SJSA1 (cell line): ENCODE data around the gene KCTD4. TPM values are rescaled to one million over a fixed set of nuclear protein-coding genes. Genes with fewer than 3 reads are reported as not detected.
"Not testable (repeated sequence)": the region's sequence is repeated elsewhere in the genome, so short reads cannot be mapped to it uniquely, and the experiment has no call there.

ENCODE experiments used
- DNase-seq, 2 experiments: peaks; one replicate each; pipeline ENCODE4 v3.0.0-alpha.2; 2015 to 2020; ENCODE audit warnings: low spot score in 2 of 2, low read depth in 1 of 2
- H3K27ac ChIP-seq: fragments of 250-450 bp; sonication (Bioruptor Pico); 2 replicates; pipeline ENCODE4 v1.5.1; 2020; ENCODE audit warnings: mild to moderate bottlenecking, moderate library complexity
- H3K27me3 ChIP-seq: fragments of 250-450 bp; sonication (Bioruptor Pico); replicated peaks from 2 replicates; pipeline ENCODE4 v1.5.1; 2020; ENCODE audit warnings: mild to moderate bottlenecking, moderate library complexity
- H3K36me3 ChIP-seq: fragments of 250-450 bp; sonication (Bioruptor Pico); 2 replicates; pipeline ENCODE4 v1.5.1; 2020; ENCODE audit warnings: mild to moderate bottlenecking
- H3K4me1 ChIP-seq: fragments of 250-450 bp; sonication (Bioruptor Pico); replicated peaks from 2 replicates; pipeline ENCODE4 v1.6.1; 2021; ENCODE audit warnings: mild to moderate bottlenecking
- H3K4me3 ChIP-seq: fragments of 250-450 bp; sonication (Bioruptor Pico); 2 replicates; pipeline ENCODE4 v1.5.1; 2020; ENCODE audit warnings: mild to moderate bottlenecking
- H3K9me3 ChIP-seq: fragments of 250-450 bp; sonication (Bioruptor Pico); replicated peaks from 2 replicates; pipeline ENCODE4 v1.5.1; 2020; ENCODE audit warnings: mild to moderate bottlenecking
- total RNA-seq: library from RNA; depleted of rRNA; stranded (reverse); fragments of >200 nt; shearing (Covaris generic); gene quantifications from 2 replicates; pipeline ENCODE4 v1.2.3, GENCODE V29; 2014

The KCTD4 gene
- total RNA-seq, 1 experiment from 2014 or later: 0.08 TPM

GRCh38 chr13:45205124-45205523, 4.3 kb upstream of the KCTD4 start:
- H3K27me3 ChIP-seq: no peaks in the 10 kb centered on the region
- H3K9me3 ChIP-seq: no peaks in the 10 kb centered on the region
- no peak for DNase-seq
- H3K4me3 ChIP-seq: no peak overlapping the region
- H3K36me3 ChIP-seq: peaks cover 11% of the 10 kb centered on the region
- peak overlapping the region; percentile 78 for H3K27ac ChIP-seq
- H3K4me1 ChIP-seq: peaks cover 39% of the 10 kb centered on the region

GRCh38 chr13:45199711-45200110, 1.1 kb downstream of the KCTD4 start:
- Histone ChIP-seq H3K27ac (no peak overlapping the region), H3K9me3 (no peaks in the 10 kb centered on the region), H3K4me1 (peaks cover 18% of the 10 kb centered on the region), H3K36me3 (no peaks in the 10 kb centered on the region), H3K4me3 (no peak overlapping the region), H3K27me3 (no peaks in the 10 kb centered on the region)
- DNase-seq: no peak

- no peak overlapping the region for H3K27ac ChIP-seq
These were observed 1.9 kb downstream of the KCTD4 start for GRCh38 chr13:45198924-45199323.

GRCh38 chr13:45198041-45198440, 2.8 kb downstream of the KCTD4 start:
- no peak overlapping the region for H3K4me3 ChIP-seq
- H3K36me3 ChIP-seq: no peaks in the 10 kb centered on the region
- H3K27ac ChIP-seq: no peak overlapping the region
- no peaks in the 10 kb centered on the region for H3K9me3 ChIP-seq
- no peak for DNase-seq
- no peaks in the 10 kb centered on the region for H3K27me3 ChIP-seq
- peaks cover 17% of the 10 kb centered on the region for H3K4me1 ChIP-seq

More at GRCh38 chr13:45198924-45199323, 1.9 kb downstream of the KCTD4 start:
- H3K27me3 ChIP-seq: no peaks in the 10 kb centered on the region
- no peak for DNase-seq
- H3K36me3 ChIP-seq: no peaks in the 10 kb centered on the region
- H3K4me1 ChIP-seq: peaks cover 17% of the 10 kb centered on the region
- no peaks in the 10 kb centered on the region for H3K9me3 ChIP-seq
- no peak overlapping the region for H3K4me3 ChIP-seq

- no peaks in the 10 kb centered on the region for H3K36me3 ChIP-seq
- no peak overlapping the region for H3K4me3 ChIP-seq
- peaks cover 17% of the 10 kb centered on the region for H3K4me1 ChIP-seq
- H3K27ac ChIP-seq: no peak overlapping the region
- DNase-seq: no peak
- no peaks in the 10 kb centered on the region for H3K9me3 ChIP-seq
- no peaks in the 10 kb centered on the region for H3K27me3 ChIP-seq
These were observed 4.2 kb downstream of the KCTD4 start for GRCh38 chr13:45196622-45197021.

GRCh38 chr13:45196096-45196495, 4.7 kb downstream of the KCTD4 start:
- DNase-seq: no peak
- Histone ChIP-seq H3K4me1 (peaks cover 17% of the 10 kb centered on the region), H3K9me3 (no peaks in the 10 kb centered on the region), H3K27ac (0 out of 2 replicates have a peak overlapping the region, but pooled peaks have one; percentile 13), H3K36me3 (no peaks in the 10 kb centered on the region), H3K27me3 (no peaks in the 10 kb centered on the region), H3K4me3 (no peak overlapping the region)

GRCh38 chr13:45195421-45195820, 5.4 kb downstream of the KCTD4 start:
- no peaks in the 10 kb centered on the region for H3K36me3 ChIP-seq
- H3K27me3 ChIP-seq: no peaks in the 10 kb centered on the region
- H3K9me3 ChIP-seq: no peaks in the 10 kb centered on the region
- H3K27ac ChIP-seq: peak overlapping the region; percentile 13; the same call in 1 of the 2 replicates
- DNase-seq: no peak
- peaks cover 17% of the 10 kb centered on the region for H3K4me1 ChIP-seq
- H3K4me3 ChIP-seq: no peak overlapping the region

GRCh38 chr13:45194081-45194939, 6.5 kb downstream of the KCTD4 start:
- Histone ChIP-seq H3K9me3 (no peaks in the 10 kb centered on the region), H3K4me1 (peaks cover 23% of the 10 kb centered on the region), H3K27me3 (no peaks in the 10 kb centered on the region), H3K27ac (no peak overlapping the region), H3K4me3 (no peak overlapping the region), H3K36me3 (no peaks in the 10 kb centered on the region)
- no peak for DNase-seq

- no peak overlapping the region for H3K4me3 ChIP-seq
- DNase-seq: no peak
- H3K4me1 ChIP-seq: peaks cover 26% of the 10 kb centered on the region
- H3K27me3 ChIP-seq: no peaks in the 10 kb centered on the region
- no peaks in the 10 kb centered on the region for H3K9me3 ChIP-seq
- no peak overlapping the region for H3K27ac ChIP-seq
- no peaks in the 10 kb centered on the region for H3K36me3 ChIP-seq
These were observed 9.0 kb downstream of the KCTD4 start for GRCh38 chr13:45191874-45192273.

GRCh38 chr13:45189511-45189910, 11.3 kb downstream of the KCTD4 start:
- not testable (repeated sequence) for H3K4me1 ChIP-seq, H3K4me3 ChIP-seq, H3K9me3 ChIP-seq, H3K27me3 ChIP-seq, H3K36me3 ChIP-seq
- peak; percentile 52 to 57 for DNase-seq
- H3K27ac ChIP-seq: peak overlapping the region; percentile 55

GRCh38 chr13:45189077-45189476, 11.8 kb downstream of the KCTD4 start:
- not testable (repeated sequence) for H3K4me1 ChIP-seq, H3K9me3 ChIP-seq, H3K4me3 ChIP-seq, H3K27me3 ChIP-seq, DNase-seq, H3K36me3 ChIP-seq
- H3K27ac ChIP-seq: peak overlapping the region; percentile 55

GRCh38 chr13:45185286-45185685, 15.6 kb downstream of the KCTD4 start:
- peaks cover 3% of the 10 kb centered on the region; the same call in 1 of the 2 replicates for H3K36me3 ChIP-seq
- no peaks in the 10 kb centered on the region for H3K27me3 ChIP-seq
- H3K4me3 ChIP-seq: no peak overlapping the region
- H3K27ac ChIP-seq: no peak overlapping the region
- peaks cover 11% of the 10 kb centered on the region for H3K4me1 ChIP-seq
- H3K9me3 ChIP-seq: no peaks in the 10 kb centered on the region
- DNase-seq: no peak

- Histone ChIP-seq H3K4me1 (peaks cover 10% of the 10 kb centered on the region), H3K36me3 (peaks cover 3% of the 10 kb centered on the region; the same call in 1 of the 2 replicates), H3K27ac (no peak overlapping the region), H3K4me3 (no peak overlapping the region), H3K27me3 (no peaks in the 10 kb centered on the region), H3K9me3 (no peaks in the 10 kb centered on the region)
- DNase-seq: no peak
These were observed 16.2 kb downstream of the KCTD4 start for GRCh38 chr13:45184693-45185092.

GRCh38 chr13:45180713-45181601, 19.9 kb downstream of the KCTD4 start:
- no peak overlapping the region for H3K4me3 ChIP-seq
- H3K27me3 ChIP-seq: no peaks in the 10 kb centered on the region
- H3K36me3 ChIP-seq: peaks cover 3% of the 10 kb centered on the region; the same call in 1 of the 2 replicates
- no peak for DNase-seq
- no peak overlapping the region for H3K27ac ChIP-seq
- peaks cover 14% of the 10 kb centered on the region for H3K4me1 ChIP-seq
- H3K9me3 ChIP-seq: no peaks in the 10 kb centered on the region
